Astrocyte of the spinal cord (primary cell): Measurements from ENCODE around the gene RASL12.
"Not testable (repeated sequence)": the region's sequence is repeated elsewhere in the genome, so short reads cannot be mapped to it uniquely, and the experiment has no call there.

ENCODE experiments used
- DNase-seq: peaks from one replicate; pipeline ENCODE4 v3.0.0; 2011; ENCODE audit warnings: low read depth, low spot score
- H3K4me3 ChIP-seq: 2 replicates; pipeline ENCODE4 v1.5.1; 2011; ENCODE audit warnings: low read depth, mild to moderate bottlenecking, low read length, moderate library complexity
- in situ Hi-C: cut with HindIII; loops from 2 replicates; pipeline ENCODE4 v1.10.0; 2017; ENCODE audit warnings: low sequenced_read_pairs
- TF ChIP-seq, protein P1 (sequence below): IDR thresholded peaks from 2 replicates; pipeline ENCODE4 v1.5.1; 2012; ENCODE audit warnings: low read depth, mild to moderate bottlenecking, low read length, inconsistent platforms

RASL12 gene

DNA sequence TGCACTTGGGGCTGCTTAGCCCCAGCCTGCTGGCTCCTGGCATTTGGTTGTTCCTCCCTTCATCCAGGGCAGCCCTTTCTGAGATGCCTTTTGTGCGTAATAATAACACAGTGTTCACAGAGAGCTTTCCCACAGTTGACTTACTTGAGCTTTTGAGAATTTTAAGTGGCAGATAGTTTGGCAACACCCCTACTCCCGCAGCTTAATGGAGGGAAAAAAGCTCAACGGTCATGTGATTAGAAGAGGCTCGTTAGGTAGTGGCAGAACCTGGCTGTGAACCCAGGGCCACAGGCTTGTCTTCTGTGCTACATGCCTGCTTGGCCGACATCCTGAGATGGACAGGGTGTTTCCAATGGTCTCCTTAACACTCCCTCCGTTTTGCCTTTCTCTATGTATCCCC lies 13.5 kb upstream of the RASL12 start:
- TF ChIP-seq, protein P1, sequence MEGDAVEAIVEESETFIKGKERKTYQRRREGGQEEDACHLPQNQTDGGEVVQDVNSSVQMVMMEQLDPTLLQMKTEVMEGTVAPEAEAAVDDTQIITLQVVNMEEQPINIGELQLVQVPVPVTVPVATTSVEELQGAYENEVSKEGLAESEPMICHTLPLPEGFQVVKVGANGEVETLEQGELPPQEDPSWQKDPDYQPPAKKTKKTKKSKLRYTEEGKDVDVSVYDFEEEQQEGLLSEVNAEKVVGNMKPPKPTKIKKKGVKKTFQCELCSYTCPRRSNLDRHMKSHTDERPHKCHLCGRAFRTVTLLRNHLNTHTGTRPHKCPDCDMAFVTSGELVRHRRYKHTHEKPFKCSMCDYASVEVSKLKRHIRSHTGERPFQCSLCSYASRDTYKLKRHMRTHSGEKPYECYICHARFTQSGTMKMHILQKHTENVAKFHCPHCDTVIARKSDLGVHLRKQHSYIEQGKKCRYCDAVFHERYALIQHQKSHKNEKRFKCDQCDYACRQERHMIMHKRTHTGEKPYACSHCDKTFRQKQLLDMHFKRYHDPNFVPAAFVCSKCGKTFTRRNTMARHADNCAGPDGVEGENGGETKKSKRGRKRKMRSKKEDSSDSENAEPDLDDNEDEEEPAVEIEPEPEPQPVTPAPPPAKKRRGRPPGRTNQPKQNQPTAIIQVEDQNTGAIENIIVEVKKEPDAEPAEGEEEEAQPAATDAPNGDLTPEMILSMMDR: no peak
- in situ Hi-C loops: no loop called here
- H3K4me3 ChIP-seq: no peak overlapping the region
- DNase-seq: no peak

DNA sequence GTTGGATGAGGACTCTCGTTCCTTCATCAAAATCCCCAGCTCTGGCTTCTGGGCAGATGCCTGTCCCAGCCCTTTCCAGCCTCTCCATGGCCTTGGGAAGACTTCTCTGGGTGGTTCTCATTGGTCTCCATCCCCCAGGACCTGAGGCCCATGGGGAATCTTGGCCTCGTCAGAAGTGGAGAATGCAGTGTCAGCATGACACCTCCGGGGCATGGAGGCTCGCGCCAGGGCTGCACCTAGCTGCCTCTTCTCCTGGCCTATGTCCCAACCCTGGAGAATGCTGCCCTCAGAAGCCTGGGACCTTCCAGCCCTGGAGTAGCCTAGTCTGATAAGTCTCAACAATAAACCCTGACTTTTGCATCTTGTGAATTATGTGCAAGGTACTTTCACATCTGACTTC lies 11.8 kb upstream of the RASL12 start:
- no peak overlapping the region for H3K4me3 ChIP-seq
- TF ChIP-seq, protein P1: no peak
- in situ Hi-C loops: no loop called here
- DNase-seq: no peak

DNA sequence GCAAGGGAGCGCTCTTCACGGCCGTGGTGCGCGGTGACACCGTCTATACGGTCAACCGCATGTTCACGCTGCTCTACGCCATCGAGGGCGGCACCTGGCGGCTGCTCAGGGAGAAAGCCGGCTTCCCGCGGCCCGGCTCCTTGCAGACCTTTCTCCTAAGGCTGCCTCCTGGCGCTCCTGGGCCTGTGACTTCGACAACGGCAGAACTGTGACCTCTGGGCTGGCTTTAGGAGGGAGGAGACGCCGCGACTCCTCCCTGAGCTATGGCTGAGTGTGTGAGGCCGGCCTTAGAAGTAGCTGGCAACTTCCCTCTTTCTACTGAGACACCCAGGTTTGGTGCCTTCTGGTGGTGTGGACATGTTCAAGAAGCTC lies 10.2 kb upstream of the RASL12 start:
- TF ChIP-seq, protein P1: peak; percentile 77
- peak; percentile 47 for DNase-seq
- H3K4me3 ChIP-seq: no peak overlapping the region
- in situ Hi-C loops: no loop called here

DNA sequence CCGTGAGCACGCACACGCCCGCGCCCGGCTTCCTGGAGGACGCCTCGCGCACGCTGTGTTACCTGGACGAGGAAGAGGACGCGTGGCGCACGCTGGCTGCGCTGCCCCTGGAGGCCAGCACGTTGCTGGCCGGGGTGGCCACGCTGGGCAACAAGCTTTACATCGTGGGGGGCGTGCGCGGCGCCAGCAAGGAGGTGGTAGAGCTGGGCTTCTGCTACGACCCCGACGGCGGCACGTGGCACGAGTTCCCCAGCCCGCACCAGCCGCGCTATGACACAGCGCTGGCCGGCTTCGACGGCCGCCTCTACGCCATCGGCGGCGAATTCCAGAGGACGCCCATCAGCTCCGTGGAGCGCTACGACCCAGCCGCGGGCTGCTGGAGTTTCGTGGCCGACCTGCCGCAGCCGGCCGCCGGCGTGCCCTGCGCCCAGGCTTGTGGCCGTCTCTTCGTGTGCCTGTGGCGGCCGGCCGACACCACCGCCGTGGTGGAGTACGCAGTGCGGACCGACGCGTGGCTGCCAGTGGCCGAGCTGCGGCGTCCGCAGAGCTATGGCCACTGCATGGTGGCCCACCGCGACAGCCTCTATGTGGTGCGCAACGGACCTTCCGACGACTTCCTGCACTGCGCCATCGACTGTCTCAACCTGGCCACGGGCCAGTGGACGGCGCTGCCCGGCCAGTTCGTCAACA lies 9.6 kb upstream of the RASL12 start:
- TF ChIP-seq, protein P1: no peak
- in situ Hi-C loops: no loop called here
- no peak overlapping the region for H3K4me3 ChIP-seq
- no peak for DNase-seq

DNA sequence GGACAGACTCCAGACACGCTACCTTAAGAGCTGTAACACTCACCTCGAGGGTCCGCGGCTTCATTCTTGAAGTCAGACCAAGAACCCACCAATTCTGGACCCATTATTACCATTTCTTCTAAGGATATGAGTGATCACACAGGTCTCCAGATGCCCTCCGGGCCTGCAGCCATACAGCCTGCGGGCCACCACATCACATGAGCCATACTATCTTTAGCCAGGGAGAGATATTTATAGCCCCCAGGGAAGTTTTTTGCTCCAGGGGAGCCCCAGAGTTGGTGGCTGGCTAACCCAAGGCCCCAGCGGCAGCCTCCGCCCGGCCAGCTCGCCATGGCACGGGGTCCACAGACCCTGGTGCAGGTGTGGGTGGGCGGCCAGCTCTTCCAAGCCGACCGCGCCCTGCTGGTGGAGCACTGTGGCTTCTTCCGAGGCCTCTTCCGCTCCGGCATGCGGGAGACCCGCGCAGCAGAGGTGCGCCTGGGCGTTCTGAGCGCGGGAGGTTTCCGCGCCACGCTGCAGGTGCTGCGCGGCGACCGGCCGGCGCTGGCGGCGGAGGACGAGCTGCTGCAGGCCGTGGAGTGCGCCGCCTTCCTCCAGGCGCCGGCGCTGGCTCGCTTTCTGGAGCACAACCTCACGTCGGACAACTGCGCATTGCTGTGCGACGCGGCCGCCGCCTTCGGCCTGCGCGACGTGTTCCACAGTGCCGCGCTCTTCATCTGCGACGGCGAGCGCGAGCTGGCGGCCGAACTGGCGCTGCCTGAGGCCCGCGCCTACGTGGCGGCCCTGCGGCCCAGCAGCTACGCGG lies 8.9 kb upstream of the RASL12 start, which contains the start of gene KBTBD13:
TSS of gene KBTBD13 (plus strand) at position 261 of the 805 bp plus-strand sequence. CDS start at position 331, 70 bp downstream.
- in situ Hi-C loops: no loop called here
- TF ChIP-seq, protein P1: no peak
- no peak for DNase-seq
- H3K4me3 ChIP-seq: no peak within 1 kb of the TSS

DNA sequence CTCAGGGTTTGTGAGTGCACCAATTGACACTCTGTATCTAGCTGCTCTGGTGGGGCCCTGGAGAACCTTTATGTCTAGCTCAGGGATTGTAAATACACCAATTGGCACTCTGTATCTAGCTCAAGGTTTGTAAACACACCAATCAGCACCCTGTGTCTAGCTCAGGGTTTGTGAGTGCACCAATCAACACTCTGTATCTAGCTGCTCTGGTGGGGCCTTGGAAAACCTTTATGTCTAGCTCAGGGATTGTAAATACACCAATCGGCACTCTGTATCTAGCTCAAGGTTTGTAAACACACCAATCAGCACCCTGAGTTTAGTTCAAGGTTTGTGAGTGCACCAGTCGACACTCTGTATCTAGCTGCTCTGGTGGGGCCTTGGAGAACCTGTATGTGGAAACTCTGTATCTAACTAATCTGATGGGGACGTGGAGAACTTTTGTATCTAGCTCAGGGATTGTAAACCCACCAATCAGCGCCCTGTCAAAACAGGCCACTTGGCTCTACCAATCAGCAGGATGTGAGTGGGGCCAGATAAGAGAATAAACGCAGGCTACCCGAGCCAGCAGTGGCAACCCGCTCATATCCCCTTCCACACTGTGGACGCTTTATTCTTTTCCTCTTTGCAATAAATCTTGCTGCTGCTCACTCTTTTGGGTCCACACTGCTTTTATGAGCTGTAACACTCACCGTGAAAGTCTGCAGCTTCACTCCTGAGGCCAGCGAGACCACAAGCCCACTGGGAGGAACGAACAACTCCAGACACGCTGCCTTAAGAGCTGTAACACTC lies 8.0 kb upstream of the RASL12 start:
- DNase-seq, in situ Hi-C loops, H3K4me3 ChIP-seq: not testable (repeated sequence)

DNA sequence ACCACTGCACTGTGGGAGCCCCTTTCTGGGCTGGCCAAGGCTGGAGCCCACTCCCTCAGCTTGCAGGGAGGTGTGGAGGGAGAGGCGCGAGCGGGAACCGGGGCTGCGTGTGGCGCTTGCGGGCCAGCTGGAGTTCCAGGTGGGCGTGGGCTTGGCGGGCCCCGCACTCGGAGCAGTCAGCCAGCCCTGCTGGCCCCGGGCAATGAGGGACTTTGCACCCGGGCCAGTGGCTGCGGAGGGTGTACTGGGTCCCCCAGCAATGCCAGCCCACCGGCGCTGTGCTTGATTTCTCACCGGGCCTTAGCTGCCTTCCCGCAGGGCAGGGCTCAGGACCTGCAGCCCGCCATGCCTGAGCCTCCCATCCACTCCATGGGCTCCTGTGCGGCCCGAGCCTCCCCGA lies 7.2 kb upstream of the RASL12 start:
- in situ Hi-C loops, DNase-seq, H3K4me3 ChIP-seq: not testable (repeated sequence)
